Right lobe of liver (tissue), 6 donors: ENCODE results near the gene C16orf78. TPM values are rescaled to one million over a fixed set of nuclear protein-coding genes. Genes with fewer than 3 reads are reported as not detected.

ENCODE experiments used
- ATAC-seq, 4 donors: fragments of 200-7000 bp; cut with Tn5 transposase; one replicate each; pipeline ENCODE4 v1.9.1; 2020; ENCODE audit warnings: mild to moderate bottlenecking in 4 of 4, moderate library complexity in 4 of 4
- DNase-seq, 3 donors: peaks; one replicate each; pipeline ENCODE4 v3.0.0-alpha.2; 2020
- H3K27ac ChIP-seq, 3 donors: fragments of 200-600 bp; one replicate each; pipeline ENCODE4 v1.8.0; 2022
- H3K27me3 ChIP-seq, 2 donors: fragments of 200-600 bp; one replicate each; pipeline ENCODE4 v1.8.0; 2022
- H3K36me3 ChIP-seq, 4 donors: fragments of 200-600 bp; sonication (generic) in 1 of 4; one replicate each; pipeline versions ENCODE4 v1.5.1 to v1.8.0; 2017 to 2022; ENCODE audit warnings: control low read depth in 1 of 4
- H3K4me1 ChIP-seq, 4 donors: fragments of 200-600 bp; sonication (generic) in 1 of 4; one replicate each; pipeline versions ENCODE4 v1.5.1 to v1.8.0; 2017 to 2022; ENCODE audit warnings: control low read depth in 1 of 4
- H3K4me3 ChIP-seq, 3 donors: fragments of 200-600 bp; one replicate each; pipeline ENCODE4 v1.8.0; 2022
- H3K9me3 ChIP-seq, 4 donors: fragments of 200-600 bp; sonication (generic) in 1 of 4; one replicate each; pipeline versions ENCODE4 v1.5.1 to v1.8.0; 2017 to 2022; ENCODE audit warnings: control low read depth in 1 of 4
- POLR2A ChIP-seq: fragments of 450-650 bp; IDR thresholded peaks from one replicate; pipeline ENCODE4 v1.6.1; 2017; ENCODE audit warnings: antibody characterized with exemption, mild to moderate bottlenecking
- WGBS: methylation state at CpG from one replicate; pipeline ENCODE4 v1.1.6; 2018; ENCODE audit warnings: low coverage, low lambda C conversion rate; ENCODE audit not compliant: insufficient coverage; ENCODE audit errors: missing lambda C conversion rate; 5-methylcytosine and 5-hydroxymethylcytosine counted together
- intact Hi-C, 2 donors: fragments of 100-400 bp; cut with DNase I; formaldehyde crosslinking; loops; one replicate each; pipeline versions ENCODE4 v1.11.2 to v1.14.1; 2022
- total RNA-seq, 6 experiments: library from RNA; depleted of rRNA in 2 of 6; stranded (reverse); fragments of >200 nt in 2 of 6; fragmentation: NEBNext Ultra II Directional in 3 of 6; extraction: Animal tissue kit (Norgen Biotek cat#: 25700) in 3 of 6; gene quantifications; one replicate each; pipeline versions ENCODE4 v1.1.0 to v1.2.4, GENCODE V29; 2016 to 2023
- TF ChIP-seq, protein P1 (sequence below), 4 donors: fragments of 200-600 bp in 3 of 4; fragments of 450-650 bp in 1 of 4; IDR thresholded peaks; one replicate each; pipeline versions ENCODE4 v1.5.1 to v1.8.0; 2016 to 2022; ENCODE audit warnings: antibody characterized with exemption in 4 of 4, mild to moderate bottlenecking in 2 of 4
- donor health status: DM: no; HTN: yes; CAD: no.
- donor health status: DM: no; HTN: no; CAD: no.
- donor health status: DM: no; HTN: no; CAD: no.
- donor health status: DM: no; HTN: yes; CAD: no.
- donor health status: DM: no; HTN: yes; CAD: no.

The C16orf78 gene
- total RNA-seq, 6 experiments from 2014 or later: not detected

DNA sequence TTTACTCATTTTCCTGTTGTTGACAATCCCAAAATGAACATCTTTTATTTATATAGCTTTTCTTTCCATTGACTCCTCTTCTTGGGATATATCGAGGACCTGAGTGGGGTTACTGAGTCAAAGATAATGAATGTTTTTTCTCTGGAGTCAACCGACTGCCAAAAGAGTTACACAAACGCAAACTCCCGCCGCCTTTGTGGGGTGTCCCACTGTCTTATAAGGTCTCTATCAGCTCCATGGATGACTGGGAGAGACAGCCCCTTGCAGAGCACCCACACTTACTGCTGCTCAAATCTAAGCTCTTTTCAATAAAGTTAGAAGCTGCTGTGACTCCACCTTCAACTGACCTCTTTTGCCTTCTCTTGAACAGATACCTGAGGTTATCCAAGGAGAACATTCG lies 25.2 kb downstream of the C16orf78 start:
- TF ChIP-seq, protein P1, sequence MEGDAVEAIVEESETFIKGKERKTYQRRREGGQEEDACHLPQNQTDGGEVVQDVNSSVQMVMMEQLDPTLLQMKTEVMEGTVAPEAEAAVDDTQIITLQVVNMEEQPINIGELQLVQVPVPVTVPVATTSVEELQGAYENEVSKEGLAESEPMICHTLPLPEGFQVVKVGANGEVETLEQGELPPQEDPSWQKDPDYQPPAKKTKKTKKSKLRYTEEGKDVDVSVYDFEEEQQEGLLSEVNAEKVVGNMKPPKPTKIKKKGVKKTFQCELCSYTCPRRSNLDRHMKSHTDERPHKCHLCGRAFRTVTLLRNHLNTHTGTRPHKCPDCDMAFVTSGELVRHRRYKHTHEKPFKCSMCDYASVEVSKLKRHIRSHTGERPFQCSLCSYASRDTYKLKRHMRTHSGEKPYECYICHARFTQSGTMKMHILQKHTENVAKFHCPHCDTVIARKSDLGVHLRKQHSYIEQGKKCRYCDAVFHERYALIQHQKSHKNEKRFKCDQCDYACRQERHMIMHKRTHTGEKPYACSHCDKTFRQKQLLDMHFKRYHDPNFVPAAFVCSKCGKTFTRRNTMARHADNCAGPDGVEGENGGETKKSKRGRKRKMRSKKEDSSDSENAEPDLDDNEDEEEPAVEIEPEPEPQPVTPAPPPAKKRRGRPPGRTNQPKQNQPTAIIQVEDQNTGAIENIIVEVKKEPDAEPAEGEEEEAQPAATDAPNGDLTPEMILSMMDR (IDR thresholded peaks at IDR 0.05): no peak
- TF ChIP-seq POLR2A: no peak

DNA sequence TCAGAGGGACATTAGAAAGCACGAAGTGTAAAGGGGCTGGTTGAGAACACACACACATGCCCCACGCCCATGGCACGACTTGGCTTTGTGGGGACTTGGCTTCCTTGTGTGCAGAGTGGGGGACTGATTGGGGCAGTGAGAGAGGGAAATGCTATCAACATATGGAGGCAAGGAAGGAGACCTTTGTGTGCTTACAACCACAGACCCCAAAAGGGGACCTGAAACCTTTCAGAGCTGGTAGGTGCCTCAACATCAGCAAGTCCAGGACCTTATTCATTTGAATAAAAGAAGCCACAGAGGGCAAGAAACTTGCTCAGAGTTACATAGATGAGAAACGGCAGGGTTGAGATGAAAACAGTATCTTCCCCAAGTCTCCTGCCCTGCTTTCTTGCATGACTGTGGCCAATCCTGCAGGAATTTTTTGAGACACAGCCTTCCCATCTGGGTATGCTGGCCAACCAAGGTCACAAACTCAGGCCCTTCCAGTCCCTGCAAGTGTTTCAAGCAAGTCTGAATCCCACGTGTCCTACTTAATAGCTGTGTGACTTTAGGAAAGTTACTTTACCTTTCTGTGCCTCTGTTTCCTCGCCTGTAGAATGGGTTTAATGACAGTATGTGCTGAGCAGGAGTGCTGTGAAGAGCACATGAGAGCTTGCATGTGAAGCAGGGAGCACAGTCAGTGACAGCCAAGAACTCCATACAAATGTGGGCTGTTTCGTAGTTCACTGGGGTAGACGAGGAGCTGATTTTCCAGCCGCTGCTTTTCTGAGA lies 26.2 kb downstream of the C16orf78 start:
- Histone ChIP-seq H3K36me3 (no peaks in the 10 kb centered on the region), H3K9me3 (no peaks in the 10 kb centered on the region), H3K4me1 (no peaks in the 10 kb centered on the region), H3K27me3 (no peaks in the 10 kb centered on the region), H3K4me3 (no peak overlapping the region), H3K27ac (no peak overlapping the region)
- no peak for TF ChIP-seq POLR2A
- TF ChIP-seq, protein P1 (IDR thresholded peaks at IDR 0.05): no peak
- DNase-seq (no peak), ATAC-seq (no peak)
- 46% methylated on average over 5 of the region's 9 CpGs for WGBS
- intact Hi-C loops: loop anchor here in 1 of 2 donors (10.0 kb wide), 1 partner anchor 525 kb away; no protein-coding TSS in a partner anchor

More for the DNA sequence above, 25.2 kb downstream of the C16orf78 start:
- Histone ChIP-seq H3K36me3 (no peaks in the 10 kb centered on the region), H3K9me3 (no peaks in the 10 kb centered on the region), H3K4me3 (no peak overlapping the region), H3K27ac (no peak overlapping the region), H3K27me3 (no peaks in the 10 kb centered on the region), H3K4me1 (no peaks in the 10 kb centered on the region)
- ATAC-seq (no peak), DNase-seq (no peak)
- intact Hi-C loops: no loop called here
- WGBS: 71% methylated on average over 6 of the region's 6 CpGs

DNA sequence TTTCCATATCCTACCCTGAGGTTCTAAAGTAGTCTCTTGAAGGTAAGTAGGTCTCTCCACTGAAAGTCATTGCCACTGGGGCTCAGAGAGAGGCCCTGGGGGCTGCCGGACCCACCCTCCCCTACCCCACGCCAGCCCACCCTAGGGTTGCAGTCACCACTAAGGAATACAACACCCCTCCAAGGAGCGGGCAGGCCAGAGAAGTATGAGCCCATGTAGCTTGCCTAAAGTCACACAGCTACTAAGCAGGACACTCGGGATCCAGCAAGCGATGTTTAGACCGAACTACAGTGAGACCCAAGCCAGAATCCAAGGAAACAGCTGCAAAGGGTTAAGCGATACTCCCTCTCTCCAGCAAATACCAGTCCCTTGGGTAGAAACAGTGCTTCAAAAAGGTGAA lies 27.0 kb downstream of the C16orf78 start:
- intact Hi-C loops: loop anchor here in 1 of 2 donors (10.0 kb wide), 1 partner anchor 524 kb away; no protein-coding TSS in a partner anchor
- H3K4me1 ChIP-seq: no peaks in the 10 kb centered on the region
- ATAC-seq: no peak

DNA sequence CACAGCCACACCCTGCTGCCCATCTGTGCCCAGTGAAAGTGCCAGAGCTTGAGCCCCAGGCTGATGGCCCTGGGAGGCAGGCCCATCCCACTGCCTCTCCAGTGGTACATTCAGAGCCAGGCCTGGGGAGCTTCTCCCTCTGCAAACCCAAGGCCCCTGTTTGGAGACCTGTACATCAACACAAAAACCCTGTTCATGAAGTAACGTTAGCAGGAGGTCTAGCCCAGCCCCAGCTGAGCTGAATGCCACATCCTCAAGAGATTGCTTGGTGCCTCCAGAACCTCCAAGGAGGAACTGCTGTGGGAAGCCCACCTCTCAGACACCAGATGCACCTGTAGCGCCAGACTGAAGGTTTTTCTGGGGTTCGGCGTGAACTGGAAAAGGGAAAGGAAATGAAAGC lies 31.5 kb downstream of the C16orf78 start:
- intact Hi-C loops: loop anchor here (5.0 to 10.0 kb wide), 2 partner anchors 187 to 520 kb away; no protein-coding TSS in a partner anchor

More for the DNA sequence above, 27.0 kb downstream of the C16orf78 start:
- DNase-seq: no peak
- no peaks in the 10 kb centered on the region for H3K27me3 ChIP-seq
- no peak overlapping the region for H3K27ac ChIP-seq
- no peak for TF ChIP-seq POLR2A
- TF ChIP-seq, protein P1 (IDR thresholded peaks at IDR 0.05): no peak
- H3K36me3 ChIP-seq: no peaks in the 10 kb centered on the region
- H3K9me3 ChIP-seq: no peaks in the 10 kb centered on the region
- H3K4me3 ChIP-seq: no peak overlapping the region
- WGBS: 80% methylated on average over 4 of the region's 7 CpGs

More for the DNA sequence above, 31.5 kb downstream of the C16orf78 start:
- Histone ChIP-seq H3K36me3 (no peaks in the 10 kb centered on the region), H3K27ac (no peak overlapping the region), H3K4me3 (no peak overlapping the region), H3K4me1 (no peaks in the 10 kb centered on the region), H3K27me3 (no peaks in the 10 kb centered on the region), H3K9me3 (no peaks in the 10 kb centered on the region)
- peak in 1 of 3 donors; percentile 9 for DNase-seq
- no peak for TF ChIP-seq POLR2A
- TF ChIP-seq, protein P1 (IDR thresholded peaks at IDR 0.05): no peak
- WGBS: 83% methylated on average over 4 of the region's 4 CpGs
- ATAC-seq: no peak
